Neuronal stem cell (in vitro differentiated cells): ENCODE data around the gene SYNE2.

Experiments
- DNase-seq: peaks from one replicate; pipeline ENCODE4 v3.0.0-alpha.2; 2013; ENCODE audit warnings: low spot score
- H2AFZ ChIP-seq: one replicate; pipeline ENCODE4 v1.6.1; 2013; ENCODE audit warnings: mild to moderate bottlenecking, low read length, inconsistent platforms
- H2AK5ac ChIP-seq: 2 replicates; pipeline ENCODE4 v1.6.1; 2013; ENCODE audit warnings: low read depth, mild to moderate bottlenecking, inconsistent platforms, low read length, moderate library complexity, mixed read lengths
- H2BK120ac ChIP-seq: 2 replicates; pipeline ENCODE4 v1.6.1; 2013; ENCODE audit warnings: low read depth, mild to moderate bottlenecking, inconsistent platforms, low read length, moderate library complexity, mixed read lengths
- H2BK12ac ChIP-seq: one replicate; pipeline ENCODE4 v1.6.1; 2013; ENCODE audit warnings: low read length, inconsistent platforms
- H2BK15ac ChIP-seq: 2 replicates; pipeline ENCODE4 v1.6.1; 2013; ENCODE audit warnings: mild to moderate bottlenecking, low read length, inconsistent platforms, mixed read lengths
- H2BK5ac ChIP-seq: one replicate; pipeline ENCODE4 v1.6.1; 2013; ENCODE audit warnings: inconsistent platforms, mild to moderate bottlenecking, low read length, moderate library complexity
- H3K14ac ChIP-seq: one replicate; pipeline ENCODE4 v1.6.1; 2013; ENCODE audit warnings: low read length, inconsistent platforms
- H3K18ac ChIP-seq: 2 replicates; pipeline ENCODE4 v1.6.1; 2013; ENCODE audit warnings: low read length, inconsistent platforms
- H3K23ac ChIP-seq: 2 replicates; pipeline ENCODE4 v1.6.1; 2013; ENCODE audit warnings: low read depth, mild to moderate bottlenecking, mixed read lengths, low read length, inconsistent platforms; ENCODE audit not compliant: poor library complexity
- H3K27ac ChIP-seq: replicated peaks from 3 replicates; pipeline ENCODE4 v1.5.1; 2013; ENCODE audit warnings: low read length, inconsistent platforms
- H3K27me3 ChIP-seq, 3 experiments: 2 replicates each; pipeline ENCODE4 v1.6.1; 2013; ENCODE audit warnings: low read length in 3 of 3, mild to moderate bottlenecking in 2 of 3, inconsistent platforms in 1 of 3, low read depth in 1 of 3, mixed read lengths in 1 of 3, moderate library complexity in 1 of 3; ENCODE audit not compliant: control insufficient read depth in 3 of 3, insufficient read depth in 3 of 3
- H3K36me3 ChIP-seq, 2 donors: replicated peaks in 1 of 2; 2 replicates each; pipeline ENCODE4 v1.6.1; 2013; ENCODE audit warnings: low read length in 2 of 2; ENCODE audit not compliant: control insufficient read depth in 2 of 2, insufficient read depth in 2 of 2
- H3K4ac ChIP-seq: 2 replicates; pipeline ENCODE4 v1.6.1; 2013; ENCODE audit warnings: inconsistent platforms, mild to moderate bottlenecking, low read length, moderate library complexity
- H3K4me1 ChIP-seq, 2 donors: 1 replicate in 1 of 2; 2 replicates in 1 of 2; pipeline ENCODE4 v1.6.1; 2013; ENCODE audit warnings: low read length in 2 of 2, low read depth in 1 of 2; ENCODE audit not compliant: control insufficient read depth in 2 of 2, insufficient read depth in 1 of 2
- H3K4me2 ChIP-seq: one replicate; pipeline ENCODE4 v1.6.1; 2013; ENCODE audit warnings: mild to moderate bottlenecking, low read length, inconsistent platforms; ENCODE audit not compliant: insufficient read depth, poor library complexity, severe bottlenecking
- H3K4me3 ChIP-seq, 2 donors: 2 replicates each; pipeline ENCODE4 v1.5.1; 2013; ENCODE audit warnings: low read length in 2 of 2, mild to moderate bottlenecking in 2 of 2, inconsistent platforms in 1 of 2, moderate library complexity in 1 of 2
- H3K79me1 ChIP-seq: one replicate; pipeline ENCODE4 v1.6.1; 2013; ENCODE audit warnings: low read depth, mild to moderate bottlenecking, inconsistent platforms, low read length, moderate library complexity
- H3K9ac ChIP-seq: one replicate; pipeline ENCODE4 v1.6.1; 2013; ENCODE audit warnings: mild to moderate bottlenecking, low read depth, low read length, inconsistent platforms; ENCODE audit not compliant: poor library complexity
- H3K9me3 ChIP-seq, 2 donors: replicated peaks in 1 of 2; 2 replicates each; pipeline versions ENCODE3 to v1.6.1; 2013; ENCODE audit warnings: low read length in 2 of 2, mild to moderate bottlenecking in 2 of 2, inconsistent platforms in 1 of 2, low read depth in 1 of 2, mixed read lengths in 1 of 2, moderate library complexity in 1 of 2; ENCODE audit not compliant: control insufficient read depth in 2 of 2, insufficient read depth in 1 of 2
- H4K8ac ChIP-seq: one replicate; pipeline ENCODE4 v1.6.1; 2013; ENCODE audit warnings: low read depth, mild to moderate bottlenecking, inconsistent platforms, low read length, moderate library complexity
- H4K91ac ChIP-seq: one replicate; pipeline ENCODE4 v1.6.1; 2013; ENCODE audit warnings: low read length, low read depth, mild to moderate bottlenecking, inconsistent platforms; ENCODE audit not compliant: poor library complexity
- WGBS, 2 donors: extraction: QIAGEN DNeasy Blood & Tissue Kit; methylation state at CpG; one replicate each; pipeline ENCODE4 v1.1.7; 2013; ENCODE audit warnings: missing lambda C conversion rate in 2 of 2, mixed read lengths in 1 of 2; ENCODE audit not compliant: insufficient read length in 2 of 2, insufficient replicate concordance in 1 of 2; ENCODE audit errors: extremely low coverage in 2 of 2; 5-methylcytosine and 5-hydroxymethylcytosine counted together

Gene SYNE2

GRCh38 chr14:64074961-64075612 is 222.3 kb downstream of the SYNE2 start:
- H2BK15ac ChIP-seq: no peak overlapping the region
- H3K23ac ChIP-seq: no peak overlapping the region
- H2BK5ac ChIP-seq: no peak overlapping the region
- no peak overlapping the region for H3K9ac ChIP-seq
- no peak overlapping the region for H3K4ac ChIP-seq
- H4K8ac ChIP-seq: no peak overlapping the region
- no peak overlapping the region for H3K4me3 ChIP-seq
- H3K79me1 ChIP-seq: no peaks in the 10 kb centered on the region
- H3K4me2 ChIP-seq: no peak overlapping the region
- no peak for DNase-seq
- peak overlapping the region; percentile 16 for H3K27ac ChIP-seq
- no peak overlapping the region for H2BK12ac ChIP-seq
- no CpG with 5 or more reads among the region's 2 CpGs for WGBS, 2 donors
- no peak overlapping the region for H2BK120ac ChIP-seq
- no peak overlapping the region for H2AFZ ChIP-seq
- no peaks in the 10 kb centered on the region for H3K4me1 ChIP-seq
- no peak overlapping the region for H3K14ac ChIP-seq
- no peak overlapping the region for H4K91ac ChIP-seq
- H3K36me3 ChIP-seq: peaks cover 10 to 99% of the 10 kb centered on the region in 2 donors
- H3K18ac ChIP-seq: no peak overlapping the region
- H2AK5ac ChIP-seq: no peak overlapping the region
- H3K9me3 ChIP-seq: no peaks in the 10 kb centered on the region
- H3K27me3 ChIP-seq: no peaks in the 10 kb centered on the region

- WGBS, 2 donors: no CpG with 5 or more reads among the region's 1 CpG
- no peak overlapping the region for H3K27ac ChIP-seq
These were observed 222.8 kb downstream of the SYNE2 start for GRCh38 chr14:64075613-64076005.

GRCh38 chr14:64080452-64080851 is 227.6 kb downstream of the SYNE2 start:
- Histone ChIP-seq H4K8ac (no peak overlapping the region), H3K27ac (no peak overlapping the region), H2BK5ac (no peak overlapping the region), H2BK120ac (no peak overlapping the region), H3K4me3 (no peak overlapping the region), H3K9me3 (no peaks in the 10 kb centered on the region), H3K14ac (no peak overlapping the region), H3K9ac (no peak overlapping the region), H2BK12ac (no peak overlapping the region), H3K23ac (no peak overlapping the region), H3K27me3 (no peaks in the 10 kb centered on the region), H3K79me1 (no peaks in the 10 kb centered on the region), H4K91ac (no peak overlapping the region), H3K18ac (no peak overlapping the region), H3K4me1 (no peaks in the 10 kb centered on the region), H2BK15ac (no peak overlapping the region), H2AK5ac (no peak overlapping the region), H3K36me3 (peaks cover 23 to 96% of the 10 kb centered on the region in 2 donors), H3K4ac (no peak overlapping the region), H2AFZ (no peak overlapping the region), H3K4me2 (no peak overlapping the region)
- no CpG with 5 or more reads among the region's 2 CpGs for WGBS, 2 donors
- DNase-seq: no peak

More at GRCh38 chr14:64075613-64076005, 222.8 kb downstream of the SYNE2 start:
- Histone ChIP-seq H2BK5ac (no peak overlapping the region), H4K91ac (no peak overlapping the region), H3K4me1 (no peaks in the 10 kb centered on the region), H2AFZ (no peak overlapping the region), H3K9ac (no peak overlapping the region), H3K23ac (no peak overlapping the region), H2BK15ac (no peak overlapping the region), H3K9me3 (no peaks in the 10 kb centered on the region), H3K4me3 (no peak overlapping the region), H2AK5ac (no peak overlapping the region), H3K4me2 (no peak overlapping the region), H4K8ac (no peak overlapping the region), H3K27me3 (no peaks in the 10 kb centered on the region), H2BK120ac (no peak overlapping the region), H2BK12ac (no peak overlapping the region), H3K4ac (no peak overlapping the region), H3K79me1 (no peaks in the 10 kb centered on the region), H3K18ac (no peak overlapping the region), H3K36me3 (peaks cover 11 to 99% of the 10 kb centered on the region in 2 donors), H3K14ac (no peak overlapping the region)
- DNase-seq: no peak

GRCh38 chr14:64081174-64081746 is 228.5 kb downstream of the SYNE2 start:
- Histone ChIP-seq H2BK12ac (no peak overlapping the region), H3K4me3 (no peak overlapping the region), H2BK120ac (no peak overlapping the region), H3K14ac (no peak overlapping the region), H3K27me3 (no peaks in the 10 kb centered on the region), H4K91ac (no peak overlapping the region), H3K23ac (no peak overlapping the region), H3K9ac (no peak overlapping the region), H2AFZ (no peak overlapping the region), H3K9me3 (no peaks in the 10 kb centered on the region), H3K36me3 (peaks cover 23 to 95% of the 10 kb centered on the region in 2 donors), H2BK15ac (no peak overlapping the region), H3K4me2 (no peak overlapping the region), H2BK5ac (no peak overlapping the region), H4K8ac (no peak overlapping the region), H2AK5ac (no peak overlapping the region), H3K27ac (no peak overlapping the region), H3K4me1 (no peaks in the 10 kb centered on the region), H3K4ac (no peak overlapping the region), H3K79me1 (no peaks in the 10 kb centered on the region), H3K18ac (no peak overlapping the region)
- no peak for DNase-seq
- WGBS, 2 donors: no CpG with 5 or more reads among the region's 3 CpGs
